ENCODE measurements around the gene TAF1B.

TAF1B gene

DNA sequence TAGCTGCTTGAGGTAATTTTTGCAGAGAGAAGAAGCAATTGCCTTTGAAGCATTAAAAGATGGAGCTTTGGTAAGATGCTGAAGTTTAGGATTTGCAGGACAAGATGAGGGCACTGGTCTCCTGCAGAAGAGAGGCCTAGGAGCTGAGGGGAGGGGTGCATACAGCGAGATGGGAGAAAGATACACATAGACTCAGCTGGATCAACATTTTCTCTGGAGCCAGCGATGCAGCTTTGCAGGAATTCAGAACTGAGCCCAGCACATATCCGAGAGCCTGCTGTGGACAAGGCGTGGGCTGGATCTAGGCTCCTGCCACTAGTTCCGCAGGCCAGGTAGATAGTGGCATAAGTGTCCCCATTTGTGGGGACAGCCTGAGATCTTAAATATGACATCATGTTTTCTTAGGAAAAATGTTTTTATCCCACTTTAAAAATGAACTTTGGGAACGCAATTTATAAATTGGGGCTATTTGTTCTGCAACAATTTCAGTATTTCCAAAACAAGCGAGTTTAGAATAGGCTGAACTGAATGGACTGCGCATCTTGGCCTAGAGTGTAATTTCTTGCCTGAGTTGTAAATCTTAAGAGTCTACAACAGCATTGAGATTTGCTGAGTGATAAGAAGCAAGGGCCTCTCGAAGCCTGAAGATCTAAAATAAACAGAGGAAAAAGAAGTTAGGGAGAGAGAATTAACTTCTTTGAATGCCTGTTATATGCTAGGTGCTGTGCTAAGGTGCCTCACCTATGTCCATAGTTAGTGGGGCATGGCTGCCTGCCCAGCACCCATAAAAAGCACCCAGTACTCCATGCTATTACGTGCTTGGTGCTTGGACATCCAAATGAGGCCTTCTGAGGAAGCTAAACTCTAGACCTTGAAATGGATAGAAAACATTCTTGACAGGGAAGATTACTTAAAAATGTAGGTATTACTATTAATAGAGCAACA lies 125.6 kb downstream of the TAF1B start:
- no peak for DNase-seq

DNA sequence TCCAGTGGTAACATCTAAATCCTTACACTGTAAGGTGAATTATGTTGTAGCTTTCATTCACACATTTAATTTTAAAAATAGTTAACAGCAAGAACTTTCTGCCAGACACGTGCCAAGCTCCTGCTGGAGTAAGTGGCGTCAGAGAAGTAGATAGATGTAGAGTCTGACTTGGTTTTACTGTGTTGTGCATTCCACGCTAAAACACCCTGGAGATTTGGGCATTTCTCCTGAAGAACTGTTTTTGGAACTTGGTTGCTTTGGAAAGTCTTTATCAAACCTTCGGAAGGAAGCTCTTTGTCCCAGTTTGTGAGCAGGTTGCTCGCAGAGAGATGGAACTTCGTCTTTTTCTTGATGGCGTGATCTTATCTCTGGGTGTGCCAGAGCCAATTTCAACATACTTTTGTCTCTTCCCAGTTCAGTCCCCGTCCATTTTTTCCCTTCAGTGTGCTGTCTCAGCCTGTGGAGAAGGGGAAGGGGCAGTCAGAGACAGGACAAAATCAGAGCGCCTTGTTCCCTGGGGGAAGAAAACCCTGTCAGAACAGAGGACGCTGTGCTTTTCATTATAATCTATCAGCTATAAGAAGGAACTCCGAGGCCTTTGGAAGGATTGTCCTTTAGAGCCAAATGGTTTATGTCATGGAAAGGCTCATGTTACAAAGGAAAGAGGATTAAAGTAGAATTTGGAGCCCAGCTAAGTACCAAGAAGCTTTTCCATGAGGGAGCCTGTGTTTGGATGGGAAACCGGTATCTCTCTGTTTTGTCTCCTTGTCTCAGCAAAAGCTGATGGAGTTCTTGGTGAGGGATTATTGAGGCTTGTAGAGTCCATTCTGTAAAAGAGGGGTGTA lies 127.1 kb downstream of the TAF1B start:
- no peak for DNase-seq

GRCh38 chr2:9971105-9971818 lies 128.0 kb downstream of the TAF1B start:
- DNase-seq: no peak

DNA sequence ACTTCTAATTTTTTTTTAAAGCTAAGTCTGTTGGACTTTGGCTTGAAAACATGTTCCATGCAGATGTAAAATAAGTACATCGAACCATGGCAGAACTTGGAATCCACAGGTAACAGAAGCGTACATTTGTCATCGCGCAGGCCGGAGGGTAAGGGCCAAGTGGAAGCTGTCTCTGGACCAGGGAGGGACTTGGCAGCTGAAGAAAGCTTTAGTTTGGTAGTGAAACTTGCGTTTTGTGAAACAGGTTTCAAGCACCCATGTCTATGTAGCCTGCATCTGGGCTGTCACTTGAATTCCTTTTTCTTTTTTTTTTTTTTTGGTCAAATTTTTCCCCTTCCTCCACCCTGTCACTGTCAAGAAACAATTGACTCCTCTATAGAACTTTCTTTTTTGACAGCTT lies 128.6 kb downstream of the TAF1B start:
- DNase-seq: no peak

GRCh38 chr2:9972621-9973479 lies 129.6 kb downstream of the TAF1B start:
- DNase-seq: no peak

DNA sequence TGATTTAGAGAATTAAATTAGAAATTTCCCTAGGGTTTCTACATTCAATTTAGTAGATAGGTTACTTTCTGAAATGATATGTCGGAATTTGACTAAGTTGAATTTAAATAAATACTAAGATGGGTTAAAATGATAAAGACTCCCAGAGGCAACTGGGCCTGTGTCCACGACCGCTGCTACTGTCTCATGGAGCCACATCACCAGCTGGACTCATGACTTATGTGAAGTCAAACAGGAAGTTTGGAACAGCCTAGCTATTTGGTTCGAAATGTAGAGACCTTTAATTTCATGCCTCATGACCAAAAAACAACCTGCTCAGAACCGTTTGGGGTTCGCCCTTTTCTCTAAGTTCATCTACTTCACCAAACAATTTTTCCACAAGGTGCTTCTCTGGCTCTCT lies 130.4 kb downstream of the TAF1B start:
- no peak for DNase-seq

DNA sequence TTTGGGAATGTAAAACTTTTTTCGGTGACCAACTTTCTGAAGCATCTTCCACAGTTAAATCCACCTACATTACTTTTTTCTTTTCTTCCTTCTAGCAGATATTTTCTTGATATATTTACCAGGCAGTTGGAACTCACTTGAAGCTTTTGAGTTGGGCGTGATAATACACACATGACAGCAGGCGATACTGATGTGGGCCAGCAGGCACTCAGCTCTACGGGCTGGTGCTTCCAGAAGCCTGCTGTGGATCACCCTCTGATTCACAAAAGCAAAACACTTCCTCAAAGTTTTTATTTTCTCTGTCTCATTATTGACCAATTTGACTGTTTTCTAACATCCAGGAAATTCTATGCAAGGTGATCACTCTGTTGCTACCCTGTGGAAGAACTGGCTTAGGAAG lies 131.1 kb downstream of the TAF1B start:
- DNase-seq: no peak

DNA sequence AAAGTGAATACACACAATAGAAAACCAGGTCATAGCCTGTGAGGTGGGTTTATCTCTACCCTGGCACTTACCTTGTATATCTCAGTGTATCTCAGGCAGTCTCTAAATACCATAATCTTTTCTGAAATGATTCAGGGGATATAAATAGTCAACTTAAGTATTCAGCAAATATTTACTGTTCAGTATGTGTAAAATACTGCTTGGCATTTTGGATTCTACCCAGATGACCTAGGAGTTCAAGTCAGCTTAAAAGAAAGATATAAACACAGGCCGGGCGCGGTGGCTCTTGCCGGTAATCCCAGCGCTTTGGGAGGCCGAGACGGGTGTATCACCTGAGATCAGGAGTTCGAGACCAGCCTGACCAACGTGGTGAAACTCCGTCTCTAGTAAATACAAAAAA lies 132.1 kb downstream of the TAF1B start:
- DNase-seq: no peak

DNA sequence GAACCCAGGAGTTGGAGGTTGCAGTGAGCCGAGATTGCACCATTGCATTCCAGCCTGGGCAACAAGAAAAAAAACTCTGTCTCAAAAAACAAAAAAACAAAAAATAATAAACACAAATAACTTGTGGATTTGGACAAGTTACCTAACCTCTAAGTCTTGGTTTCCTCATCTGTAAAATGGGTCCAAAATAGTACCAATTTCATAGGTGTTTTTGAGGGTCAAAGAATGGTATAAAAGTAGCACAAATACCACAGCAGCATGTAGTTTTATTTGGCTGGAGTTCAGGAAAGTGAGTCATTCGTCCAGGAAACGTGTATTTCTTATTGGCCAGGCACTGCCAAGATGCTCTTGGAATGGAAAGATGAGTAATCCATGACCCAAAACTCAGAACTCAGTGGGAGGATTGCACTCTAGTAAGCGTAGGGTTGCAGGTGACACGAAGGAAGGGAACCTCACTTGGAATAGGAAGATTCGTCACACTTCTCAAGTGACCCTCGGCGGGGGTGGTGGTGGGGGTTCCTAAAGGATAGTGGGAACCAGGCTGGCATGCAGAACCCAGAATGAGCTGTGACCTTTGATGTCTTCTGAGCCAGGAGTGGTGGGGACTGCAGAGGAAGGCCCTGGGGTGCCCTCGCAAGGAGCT lies 132.7 kb downstream of the TAF1B start:
- DNase-seq: no peak

DNA sequence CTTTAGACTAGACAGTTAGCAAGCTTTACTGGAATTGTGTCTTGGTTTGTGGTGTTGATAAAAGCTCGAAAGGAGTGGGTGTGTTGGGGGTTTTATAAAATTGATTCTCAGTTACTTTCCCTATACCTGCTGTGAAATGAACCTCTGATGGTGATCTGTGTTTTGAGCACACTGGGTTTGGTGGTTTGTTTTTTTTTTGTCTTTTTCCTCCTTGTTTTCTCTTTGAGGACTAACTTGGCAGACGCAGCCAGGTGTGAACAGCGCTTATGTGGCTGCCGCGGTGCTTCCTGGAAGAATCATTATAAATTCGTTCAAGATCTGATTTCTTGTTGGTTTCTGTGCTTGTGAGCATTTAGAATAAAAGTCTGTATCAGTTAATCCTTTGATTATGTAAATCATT lies 136.7 kb downstream of the TAF1B start:
- DNase-seq: no peak

- no peak for DNase-seq
These were observed 137.2 kb downstream of the TAF1B start for GRCh38 chr2:9980520-9980919.

- DNase-seq: no peak
These were observed 138.4 kb downstream of the TAF1B start for GRCh38 chr2:9981655-9982054.

GRCh38 chr2:9982248-9982647 lies 139.0 kb downstream of the TAF1B start:
- no peak for DNase-seq

DNA sequence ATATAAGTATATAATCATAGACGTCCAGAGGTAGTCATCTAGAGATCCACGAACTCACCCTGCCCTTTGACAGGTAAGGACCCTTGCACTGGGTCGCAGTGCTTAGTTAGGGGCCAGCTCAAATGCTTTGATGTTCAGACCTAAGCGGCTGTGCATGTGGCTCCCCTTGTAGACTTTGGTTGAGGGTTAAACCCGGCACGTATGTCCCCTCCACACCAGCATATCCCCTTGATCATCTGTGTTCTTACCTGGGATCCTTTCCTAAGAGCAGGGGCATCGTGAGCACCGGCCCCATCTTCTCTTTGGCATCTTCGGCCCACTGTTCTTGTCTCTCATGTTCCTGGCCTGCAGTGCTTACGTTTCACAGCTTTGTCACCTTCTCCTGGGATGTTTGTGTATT lies 139.6 kb downstream of the TAF1B start:
- no peak for DNase-seq

DNA sequence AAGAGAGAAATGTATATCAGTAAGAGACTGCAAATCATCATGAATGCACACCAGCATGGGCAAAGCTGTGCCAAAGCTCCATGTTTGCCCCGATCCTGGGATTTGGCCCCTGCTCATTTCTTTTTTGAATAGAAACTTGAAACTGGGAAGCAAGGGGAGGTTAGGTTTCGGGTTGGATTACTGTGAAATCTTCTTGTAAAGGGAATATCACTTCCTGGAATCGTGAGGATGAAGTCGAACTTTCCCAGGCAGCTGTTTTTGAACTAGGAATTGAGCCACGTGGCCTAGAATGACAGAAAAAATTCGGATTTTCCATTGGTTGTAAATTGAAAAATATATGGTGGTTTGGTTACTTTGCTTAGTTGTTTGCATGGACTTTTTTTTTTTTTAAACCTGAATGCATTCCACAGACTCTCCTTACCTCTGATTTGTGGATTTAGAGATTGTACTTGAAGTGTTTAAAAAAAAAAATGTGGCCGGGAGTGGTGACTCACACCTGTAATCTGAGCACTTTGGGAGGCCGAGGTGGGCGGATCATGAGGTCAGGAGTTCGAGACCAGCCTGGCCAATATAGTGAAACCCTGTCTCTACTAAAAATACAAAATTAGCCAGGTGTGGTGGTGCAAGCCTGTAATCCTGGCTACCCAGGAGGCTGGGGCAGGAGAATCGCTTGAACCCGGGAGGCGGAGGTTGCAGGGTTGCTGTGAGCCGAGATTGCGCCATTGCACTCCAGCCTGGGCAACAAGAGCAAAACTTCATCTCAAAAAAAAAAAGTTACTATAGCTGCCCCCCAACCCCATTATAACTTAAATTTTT lies 140.3 kb downstream of the TAF1B start:
- DNase-seq: no peak

Data from CD4-positive, alpha-beta T cell treated with Interleukin-12 subunit alpha and Interleukin-12 subunit beta, for 1 hour (primary cell).